GM19023 (cell line): ENCODE results near the gene IFI27.

ENCODE experiments used
- ATAC-seq: cut with Tn5 transposase; IDR thresholded peaks from one replicate; pipeline ENCODE4 v1.9.1; 2021; ENCODE audit warnings: mild to moderate bottlenecking, moderate library complexity; ENCODE audit not compliant: unreplicated experiment

Gene IFI27

GRCh38 chr14:94102768-94103482, 7.6 kb upstream of the IFI27 start:
- no peak for ATAC-seq

GRCh38 chr14:94103554-94104150, 6.9 kb upstream of the IFI27 start:
- no peak for ATAC-seq

DNA sequence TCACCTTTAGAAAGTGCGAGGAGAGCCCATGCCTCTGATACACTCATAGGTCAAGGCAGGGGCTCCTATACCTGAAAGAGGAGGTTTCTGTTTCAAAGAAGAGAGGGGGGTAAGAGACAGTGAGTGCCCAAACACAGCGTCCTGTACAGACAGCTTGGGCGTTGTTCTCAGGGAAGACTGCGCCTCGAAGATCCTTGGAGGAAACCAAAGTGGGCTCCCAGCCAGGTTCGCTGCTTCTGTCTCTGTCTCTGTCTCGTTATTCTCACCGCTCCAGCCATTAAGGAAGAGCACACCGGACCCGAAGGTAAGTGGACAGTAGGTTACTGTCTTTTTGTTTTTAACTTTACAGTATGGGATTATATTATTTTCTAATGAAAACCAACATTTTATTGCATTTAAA, 5.8 kb upstream of the IFI27 start:
- ATAC-seq: no peak

DNA sequence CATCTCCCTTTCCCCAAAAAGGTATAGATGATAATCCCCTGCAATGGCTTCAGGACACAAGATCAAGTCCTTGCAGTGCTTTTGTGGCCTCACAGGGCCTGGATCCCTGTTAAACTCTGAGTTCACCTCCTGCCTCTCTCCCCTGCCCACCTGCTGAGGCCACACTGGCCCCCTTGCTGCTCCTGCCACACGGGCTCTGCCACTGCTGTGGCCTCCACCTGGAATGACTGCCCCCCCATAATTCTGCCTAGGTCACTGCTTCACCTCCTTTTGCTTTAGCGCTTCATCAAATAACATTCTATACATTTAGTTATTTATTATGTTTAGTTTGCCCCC, 653 bp upstream of the IFI27 start:
- no peak for ATAC-seq

- ATAC-seq: no peak
Measured at GRCh38 chr14:94111276-94112095, 950 bp downstream of the IFI27 start.

GRCh38 chr14:94112513-94113063, 2.1 kb downstream of the IFI27 start:
- ATAC-seq: no peak

GRCh38 chr14:94113073-94113472, 2.5 kb downstream of the IFI27 start:
- no peak for ATAC-seq

DNA sequence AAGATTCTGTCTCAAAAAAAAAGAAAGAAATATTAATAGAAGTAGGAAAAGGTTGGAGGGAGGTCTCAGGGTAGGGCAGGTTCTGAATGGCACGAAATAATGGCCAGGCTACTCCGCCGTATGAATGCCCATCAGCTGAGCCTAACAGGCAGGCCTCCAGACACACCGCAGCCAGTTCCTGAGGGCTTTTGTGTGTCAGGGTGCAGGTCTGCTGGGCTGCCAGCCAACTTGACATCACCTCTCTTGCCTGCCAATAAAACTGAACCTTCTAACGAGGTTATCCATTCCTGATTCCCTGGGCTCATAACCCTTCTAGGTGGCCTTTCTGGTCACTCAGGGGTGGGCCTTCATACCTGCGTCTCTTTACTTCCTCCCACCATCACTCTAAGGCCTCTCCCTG, 3.0 kb downstream of the IFI27 start:
- no peak for ATAC-seq

DNA sequence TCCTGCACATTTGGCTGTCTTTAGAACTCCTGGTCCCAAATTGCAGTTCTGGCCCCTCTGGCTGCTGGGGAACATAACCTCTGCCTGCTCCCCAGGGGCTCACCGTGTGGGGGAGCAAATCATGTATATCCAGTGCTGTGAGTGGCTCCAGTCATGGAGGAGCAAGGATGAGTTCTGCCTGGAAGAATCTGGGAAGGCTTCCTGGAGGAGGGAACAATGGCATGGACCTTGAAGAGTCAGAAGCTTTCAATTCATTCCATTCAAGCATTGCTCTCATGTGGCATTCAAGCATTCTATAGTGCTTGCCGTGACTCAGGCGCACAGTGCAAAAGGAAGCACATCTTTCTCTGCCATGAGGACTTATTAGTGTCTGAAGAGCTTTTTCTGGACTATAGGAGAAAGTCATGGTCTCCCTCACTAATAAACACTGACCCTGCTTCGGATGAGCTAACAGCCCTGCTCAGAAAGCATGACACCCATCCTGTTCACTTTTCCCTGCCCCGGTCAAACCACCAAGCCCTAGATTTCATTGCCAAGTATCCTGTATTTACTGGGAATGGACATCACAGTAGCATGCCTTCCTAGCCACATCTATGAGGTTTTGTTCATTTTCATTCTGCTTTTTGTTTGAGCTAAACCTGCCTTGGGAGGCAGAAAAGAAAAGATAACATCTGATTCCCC, 3.5 kb downstream of the IFI27 start:
- no peak for ATAC-seq

GRCh38 chr14:94114589-94115057, 4.1 kb downstream of the IFI27 start:
- ATAC-seq: no peak

GRCh38 chr14:94115058-94115591, 4.6 kb downstream of the IFI27 start:
- ATAC-seq: no peak

- no peak for ATAC-seq
Measured at GRCh38 chr14:94115631-94116030, 5.1 kb downstream of the IFI27 start.

DNA sequence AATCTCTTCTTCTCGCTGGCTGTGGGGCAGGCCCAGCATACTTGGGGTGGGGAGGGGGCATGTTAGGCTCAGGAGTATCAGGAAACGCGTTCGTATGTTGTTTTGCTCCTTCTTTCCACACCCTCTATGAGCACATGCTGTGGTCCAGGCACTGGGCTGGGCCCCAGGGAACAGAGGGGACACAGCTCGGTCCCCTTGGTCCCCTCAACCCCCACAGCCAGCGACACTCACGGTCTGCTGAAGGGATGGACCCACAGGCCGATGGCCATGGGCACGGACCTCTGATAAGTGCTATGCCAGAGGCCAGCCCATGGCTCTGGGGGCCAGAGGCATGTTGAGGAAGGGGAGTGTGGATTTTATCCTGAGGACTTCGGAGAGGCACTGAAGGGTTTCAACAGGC, 6.2 kb downstream of the IFI27 start:
- no peak for ATAC-seq

GRCh38 chr14:94117856-94118255, 7.3 kb downstream of the IFI27 start:
- ATAC-seq: no peak

- no peak for ATAC-seq
Measured at GRCh38 chr14:94119071-94119470, 8.5 kb downstream of the IFI27 start.

DNA sequence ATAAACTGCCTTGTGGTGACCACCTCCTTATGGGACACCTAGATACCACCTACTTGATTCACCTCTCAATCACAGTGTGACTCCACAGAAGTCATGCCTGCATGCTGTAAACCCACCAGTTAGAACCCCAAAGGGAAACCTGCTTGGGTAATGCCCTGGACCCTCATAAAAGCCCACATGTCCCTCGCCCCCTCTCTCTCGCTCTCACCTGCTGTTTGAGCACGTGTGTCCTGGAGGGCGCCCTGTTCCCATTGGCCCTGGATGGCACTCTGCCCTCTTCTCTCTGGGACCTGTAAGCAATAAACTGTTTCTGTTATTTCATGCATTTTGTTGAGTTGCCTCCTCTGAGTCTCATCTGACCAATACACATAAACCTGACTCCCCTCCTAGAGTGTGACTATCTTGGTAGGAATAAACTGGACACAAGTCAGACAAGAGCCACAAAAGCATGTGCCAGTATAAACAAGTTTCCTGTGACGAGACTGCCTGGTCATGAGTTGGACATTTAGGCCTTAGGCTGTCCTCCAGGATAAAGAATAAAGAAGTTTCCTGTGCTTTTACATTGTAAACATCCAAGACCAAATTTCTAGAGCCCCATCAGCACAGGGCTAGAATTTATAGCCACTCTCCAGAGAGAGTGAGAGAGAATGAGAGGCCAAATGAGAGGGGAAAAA, 10.3 kb downstream of the IFI27 start:
- no peak for ATAC-seq

- ATAC-seq: no peak
Measured at GRCh38 chr14:94121485-94121884, 10.9 kb downstream of the IFI27 start.

- ATAC-seq: no peak
Measured at GRCh38 chr14:94122438-94122837, 11.9 kb downstream of the IFI27 start.

DNA sequence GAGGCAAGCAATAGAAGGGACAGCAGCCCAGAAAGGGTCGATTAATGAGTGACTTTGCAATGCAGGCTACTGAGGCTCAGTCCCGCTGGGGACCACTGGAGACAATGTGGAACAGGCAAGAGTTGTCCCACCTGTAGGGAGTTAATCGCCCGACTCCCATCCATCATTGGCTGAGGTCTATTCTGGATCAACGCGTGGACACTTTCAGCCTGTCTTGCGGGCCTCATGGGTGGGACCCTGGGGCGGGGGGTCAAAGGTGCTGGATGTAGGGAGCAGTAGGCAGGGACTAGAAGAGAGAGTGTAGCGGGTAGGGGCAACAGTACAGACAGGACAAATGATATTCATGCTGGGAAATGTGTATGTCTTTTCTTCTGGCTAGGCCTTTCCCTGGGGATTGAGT, 12.8 kb downstream of the IFI27 start:
- no peak for ATAC-seq

GRCh38 chr14:94123868-94124267, 13.3 kb downstream of the IFI27 start:
- no peak for ATAC-seq
